SU-DHL-6 (cell line): ENCODE data around the gene OR6K2.
"Not testable (repeated sequence)": the region's sequence is repeated elsewhere in the genome, so short reads cannot be mapped to it uniquely, and the experiment has no call there.

Experiments
- H2AFZ ChIP-seq: fragments of 200-600 bp; sonication (generic); 2 replicates; pipeline ENCODE4 v1.6.1; 2014; ENCODE audit warnings: low read depth, mild to moderate bottlenecking, moderate library complexity, mixed read lengths, antibody characterized with exemption, low read length; ENCODE audit not compliant: severe bottlenecking
- H3F3A ChIP-seq: fragments of 200-600 bp; shearing (Covaris generic); 2 replicates; pipeline ENCODE4 v1.6.0; 2016; ENCODE audit warnings: antibody characterized with exemption, mild to moderate bottlenecking; ENCODE audit not compliant: insufficient read depth
- H3K27ac ChIP-seq: fragments of 200-600 bp; sonication (generic); 2 replicates; pipeline ENCODE4 v1.5.1; 2016; ENCODE audit warnings: low read depth, mild to moderate bottlenecking, low read length, moderate library complexity, mixed read lengths
- H3K27me3 ChIP-seq: fragments of 200-600 bp; sonication (generic), shearing (Covaris generic); 2 replicates; pipeline ENCODE4 v1.6.0; 2014; ENCODE audit warnings: mild to moderate bottlenecking, low read length
- H3K36me3 ChIP-seq: fragments of 200-600 bp; sonication (generic); 2 replicates; pipeline ENCODE4 v1.6.1; 2014; ENCODE audit warnings: mild to moderate bottlenecking, low read length, mixed read lengths
- H3K4me2 ChIP-seq: fragments of 300-600, 200-600 bp; shearing (Covaris generic), sonication (generic); 2 replicates; pipeline ENCODE4 v1.6.0; 2014; ENCODE audit warnings: low read length, low read depth, mild to moderate bottlenecking; ENCODE audit not compliant: poor library complexity, severe bottlenecking
- H3K4me3 ChIP-seq: fragments of 200-600 bp; sonication (generic); 2 replicates; pipeline ENCODE4 v1.5.1; 2014; ENCODE audit warnings: antibody characterized with exemption, low read length, mild to moderate bottlenecking, mixed read lengths; ENCODE audit not compliant: insufficient read depth, poor library complexity, severe bottlenecking
- H3K79me2 ChIP-seq: fragments of 200-600 bp; sonication (generic); 2 replicates; pipeline ENCODE4 v1.6.1; 2014; ENCODE audit warnings: mild to moderate bottlenecking, low read length, moderate library complexity; ENCODE audit not compliant: insufficient read depth
- H3K9ac ChIP-seq: fragments of 200-600 bp; sonication (generic); 2 replicates; pipeline ENCODE4 v1.7.0; 2014; ENCODE audit warnings: mild to moderate bottlenecking, low read length
- H3K9me2 ChIP-seq: fragments of 200-600 bp; sonication (generic); replicated peaks from 2 replicates; pipeline ENCODE4 v1.6.1; 2014; ENCODE audit warnings: low read length; ENCODE audit not compliant: insufficient read depth
- H3K9me3 ChIP-seq: fragments of 200-600 bp; sonication (generic); 2 replicates; pipeline ENCODE4 v1.6.1; 2014; ENCODE audit warnings: low read length, mixed read lengths; ENCODE audit not compliant: insufficient read depth
- H4K20me1 ChIP-seq: fragments of 200-600 bp; sonication (generic); 2 replicates; pipeline ENCODE4 v1.6.1; 2014; ENCODE audit warnings: low read depth, mild to moderate bottlenecking, antibody characterized with exemption, low read length, moderate library complexity, mixed read lengths
- EZH2phosphoT487 ChIP-seq: fragments of 200-600 bp; sonication (generic), shearing (Covaris generic); conservative IDR thresholded peaks from 2 replicates; pipeline ENCODE4 v1.6.1; 2018; ENCODE audit warnings: mild to moderate bottlenecking, antibody characterized with exemption, low read length, moderate library complexity, mixed read lengths
- TF ChIP-seq, protein P1 (sequence below): fragments of 200-600 bp; sonication (generic); IDR thresholded peaks from one replicate; pipeline ENCODE4 v1.5.1; 2017; ENCODE audit warnings: antibody characterized with exemption, mild to moderate bottlenecking, low read length, moderate library complexity; ENCODE audit not compliant: insufficient read depth, poor library complexity, severe bottlenecking

OR6K2 gene

GRCh38 chr1:158689110-158689509 lies 11.3 kb downstream of the OR6K2 start:
- Histone ChIP-seq H3K9ac (no peak overlapping the region), H3K4me2 (no peak overlapping the region), H3K27ac (no peak overlapping the region), H3K9me3 (no peaks in the 10 kb centered on the region), H3K27me3 (no peaks in the 10 kb centered on the region), H4K20me1 (no peaks in the 10 kb centered on the region), H3K79me2 (no peaks in the 10 kb centered on the region), H3K4me3 (no peak overlapping the region), H2AFZ (no peak overlapping the region), H3K9me2 (no peaks in the 10 kb centered on the region; the same call in 1 of the 2 replicates), H3F3A (no peaks in the 10 kb centered on the region), H3K36me3 (no peaks in the 10 kb centered on the region)
- TF ChIP-seq EZH2phosphoT487: no peak
- TF ChIP-seq, protein P1, sequence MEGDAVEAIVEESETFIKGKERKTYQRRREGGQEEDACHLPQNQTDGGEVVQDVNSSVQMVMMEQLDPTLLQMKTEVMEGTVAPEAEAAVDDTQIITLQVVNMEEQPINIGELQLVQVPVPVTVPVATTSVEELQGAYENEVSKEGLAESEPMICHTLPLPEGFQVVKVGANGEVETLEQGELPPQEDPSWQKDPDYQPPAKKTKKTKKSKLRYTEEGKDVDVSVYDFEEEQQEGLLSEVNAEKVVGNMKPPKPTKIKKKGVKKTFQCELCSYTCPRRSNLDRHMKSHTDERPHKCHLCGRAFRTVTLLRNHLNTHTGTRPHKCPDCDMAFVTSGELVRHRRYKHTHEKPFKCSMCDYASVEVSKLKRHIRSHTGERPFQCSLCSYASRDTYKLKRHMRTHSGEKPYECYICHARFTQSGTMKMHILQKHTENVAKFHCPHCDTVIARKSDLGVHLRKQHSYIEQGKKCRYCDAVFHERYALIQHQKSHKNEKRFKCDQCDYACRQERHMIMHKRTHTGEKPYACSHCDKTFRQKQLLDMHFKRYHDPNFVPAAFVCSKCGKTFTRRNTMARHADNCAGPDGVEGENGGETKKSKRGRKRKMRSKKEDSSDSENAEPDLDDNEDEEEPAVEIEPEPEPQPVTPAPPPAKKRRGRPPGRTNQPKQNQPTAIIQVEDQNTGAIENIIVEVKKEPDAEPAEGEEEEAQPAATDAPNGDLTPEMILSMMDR: no peak

GRCh38 chr1:158688343-158688742 lies 12.1 kb downstream of the OR6K2 start:
- not testable (repeated sequence) for H2AFZ ChIP-seq, H3K9ac ChIP-seq, H3K9me3 ChIP-seq, H3K36me3 ChIP-seq, H3K4me3 ChIP-seq, H3K79me2 ChIP-seq, H3K27ac ChIP-seq, H3K27me3 ChIP-seq, H4K20me1 ChIP-seq, H3K9me2 ChIP-seq, H3K4me2 ChIP-seq, H3F3A ChIP-seq

- Histone ChIP-seq H3K27ac (no peak overlapping the region), H3F3A (no peaks in the 10 kb centered on the region), H3K9me2 (no peaks in the 10 kb centered on the region; the same call in 1 of the 2 replicates), H3K36me3 (no peaks in the 10 kb centered on the region), H2AFZ (no peak overlapping the region), H3K27me3 (no peaks in the 10 kb centered on the region), H3K4me3 (no peak overlapping the region), H4K20me1 (no peaks in the 10 kb centered on the region), H3K4me2 (no peak overlapping the region), H3K9ac (no peak overlapping the region), H3K9me3 (no peaks in the 10 kb centered on the region), H3K79me2 (no peaks in the 10 kb centered on the region)
- TF ChIP-seq, protein P1: no peak
- no peak for TF ChIP-seq EZH2phosphoT487
Observed at GRCh38 chr1:158687037-158687436, 13.4 kb downstream of the OR6K2 start.

DNA sequence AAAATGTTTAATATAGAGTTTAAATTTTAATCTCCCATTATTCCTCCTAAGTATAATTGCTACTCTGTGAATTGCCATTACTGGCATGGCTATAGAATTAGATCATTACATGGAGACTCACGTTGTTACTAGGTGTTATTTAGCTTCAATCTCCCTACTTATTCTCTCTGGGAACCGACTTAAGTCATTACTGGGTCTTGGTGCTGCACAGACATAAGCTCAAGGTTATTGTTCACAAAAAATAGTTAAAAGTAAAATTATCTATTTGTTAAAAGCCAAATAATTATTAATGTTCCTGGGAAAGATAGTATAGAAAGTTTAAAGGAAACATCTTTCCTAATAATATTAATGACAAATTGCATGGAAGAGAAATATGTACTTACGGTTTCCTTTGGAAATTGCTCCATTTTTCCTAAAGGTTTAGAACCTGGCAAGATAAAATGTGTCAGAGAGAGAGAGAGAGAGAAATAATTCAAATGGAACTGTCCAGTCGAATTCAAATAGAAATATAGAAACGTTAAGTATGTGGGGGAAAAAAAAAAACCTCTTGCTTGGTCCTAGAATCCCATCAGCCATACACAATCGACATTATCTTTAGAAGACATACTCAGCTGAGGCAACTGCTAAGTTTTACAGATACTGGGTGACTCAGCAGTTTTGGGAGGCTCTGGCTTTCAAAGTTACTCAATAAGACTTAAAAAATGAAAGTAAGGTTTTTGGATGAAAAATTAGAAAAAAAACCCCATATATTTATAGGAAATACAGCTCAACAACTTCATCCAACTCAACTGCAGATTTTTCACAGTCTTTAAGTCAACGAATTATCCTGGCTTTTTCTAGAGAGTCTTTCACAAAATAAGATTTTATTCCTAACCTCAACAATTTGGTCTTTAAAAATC lies 14.1 kb downstream of the OR6K2 start, which contains the start of gene SPTA1:
Gene SPTA1, minus strand, starts transcription at position 605 of the 899 bp plus-strand sequence. Its CDS starts 198 bp downstream, at position 407.
- Histone ChIP-seq H3K9me3 (no peaks in the 10 kb centered on the region), H3K79me2 (no peaks in the 10 kb centered on the region), H4K20me1 (no peaks in the 10 kb centered on the region), H3K36me3 (no peaks in the 10 kb centered on the region), H3K4me2 (no peak within 1 kb of the TSS), H3K9me2 (no peaks in the 10 kb centered on the region; the same call in 1 of the 2 replicates), H2AFZ (no peak within 1 kb of the TSS), H3F3A (no peaks in the 10 kb centered on the region), H3K9ac (no peak within 1 kb of the TSS), H3K4me3 (no peak within 1 kb of the TSS), H3K27ac (no peak within 1 kb of the TSS), H3K27me3 (no peaks in the 10 kb centered on the region)
- TF ChIP-seq, protein P1: no peak
- no peak for TF ChIP-seq EZH2phosphoT487
